ENCODE data around the gene HOMER3. TPM values are rescaled to one million over a fixed set of nuclear protein-coding genes. Genes with fewer than 3 reads are reported as not detected.
A peak's percentile ranks its signal among the peaks of the same experiment; 100 is the strongest.

The HOMER3 gene
- total RNA-seq, 3 donors from 2014 or later, result 34.2 to 62.6 (median 56.6) TPM

DNA sequence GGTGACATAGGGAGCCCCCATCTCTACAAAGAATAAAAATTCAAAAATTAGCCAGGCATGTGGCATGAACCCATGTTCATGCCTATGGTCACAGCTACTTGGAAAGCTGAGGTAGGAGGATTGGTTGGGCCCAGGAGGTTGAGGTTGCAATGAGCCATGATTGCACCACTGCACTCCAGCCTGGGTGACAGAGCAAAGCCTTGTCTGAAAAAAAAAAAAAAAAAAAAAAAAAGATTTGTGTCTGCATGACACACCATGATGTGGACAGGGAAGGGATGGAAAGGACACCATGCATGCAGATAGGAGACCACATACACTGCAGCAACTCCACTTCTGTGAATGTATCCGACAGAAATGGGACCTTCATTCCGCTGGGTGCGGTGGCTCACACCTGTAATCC is 34.0 kb upstream of the HOMER3 start:
- no peaks in the 10 kb centered on the region for H3K27me3 ChIP-seq
- no peak overlapping the region for H3K4me3 ChIP-seq
- no peaks in the 10 kb centered on the region for H3K4me1 ChIP-seq
- H3K9me3 ChIP-seq, result no peaks in the 10 kb centered on the region
- TF ChIP-seq POLR2AphosphoS5 (IDR thresholded peaks at IDR 0.05) (no peak), CTCF (IDR thresholded peaks at IDR 0.05) (no peak), POLR2A (IDR thresholded peaks at IDR 0.05) (no peak)
- no peak overlapping the region for H3K27ac ChIP-seq
- no peaks in the 10 kb centered on the region for H3K36me3 ChIP-seq
- intact Hi-C loops (cut with DNase I; ENCODE audit: low total_unique reads), result no loop called here
- no peak for DNase-seq (ENCODE audit: low spot score in 2 of 2)

- Histone ChIP-seq H3K4me1 (no peaks in the 10 kb centered on the region), H3K4me3 (no peak overlapping the region), H3K27ac (peak overlapping the region in 1 of 2 donors; percentile 46), H3K36me3 (no peaks in the 10 kb centered on the region), H3K9me3 (no peaks in the 10 kb centered on the region), H3K27me3 (no peaks in the 10 kb centered on the region)
- no peak for DNase-seq (ENCODE audit: low spot score in 2 of 2)
- intact Hi-C loops (cut with DNase I; ENCODE audit: low total_unique reads), result no loop called here
- TF ChIP-seq POLR2A (IDR thresholded peaks at IDR 0.05) (no peak), CTCF (IDR thresholded peaks at IDR 0.05) (no peak), POLR2AphosphoS5 (IDR thresholded peaks at IDR 0.05) (no peak)
Measured at GRCh38 chr19:18972851-18973250, 31.8 kb upstream of the HOMER3 start.

GRCh38 chr19:18972301-18972811 is 31.3 kb upstream of the HOMER3 start:
- Histone ChIP-seq H3K27me3 (no peaks in the 10 kb centered on the region), H3K36me3 (no peaks in the 10 kb centered on the region), H3K9me3 (no peaks in the 10 kb centered on the region), H3K4me1 (peaks cover 0 to 3% of the 10 kb centered on the region in 2 donors), H3K4me3 (no peak overlapping the region), H3K27ac (peak overlapping the region in 1 of 2 donors; percentile 46)
- intact Hi-C loops (cut with DNase I; ENCODE audit: low total_unique reads), result no loop called here
- no peak for TF ChIP-seq POLR2A (IDR thresholded peaks at IDR 0.05)
- TF ChIP-seq CTCF (IDR thresholded peaks at IDR 0.05), result no peak
- no peak for TF ChIP-seq POLR2AphosphoS5 (IDR thresholded peaks at IDR 0.05)
- DNase-seq (ENCODE audit: low spot score in 2 of 2), result no peak

GRCh38 chr19:18969931-18970659 is 29.1 kb upstream of the HOMER3 start:
- Histone ChIP-seq H3K27me3 (no peaks in the 10 kb centered on the region), H3K4me3 (no peak overlapping the region), H3K27ac (peak overlapping the region; percentile 87 to 88), H3K36me3 (no peaks in the 10 kb centered on the region), H3K9me3 (no peaks in the 10 kb centered on the region), H3K4me1 (peaks cover 0 to 7% of the 10 kb centered on the region in 2 donors)
- DNase-seq (ENCODE audit: low spot score in 2 of 2), result no peak
- TF ChIP-seq POLR2AphosphoS5 (IDR thresholded peaks at IDR 0.05), result no peak
- TF ChIP-seq POLR2A (IDR thresholded peaks at IDR 0.05), result no peak
- TF ChIP-seq CTCF (IDR thresholded peaks at IDR 0.05), result no peak
- intact Hi-C loops (cut with DNase I; ENCODE audit: low total_unique reads), result no loop called here

GRCh38 chr19:18967358-18968146 is 26.5 kb upstream of the HOMER3 start:
- Histone ChIP-seq H3K36me3 (no peaks in the 10 kb centered on the region), H3K4me1 (peaks cover 0 to 7% of the 10 kb centered on the region in 2 donors), H3K9me3 (no peaks in the 10 kb centered on the region), H3K4me3 (no peak overlapping the region), H3K27me3 (no peaks in the 10 kb centered on the region), H3K27ac (peak overlapping the region; percentile 88 to 90)
- peak; percentile 79 to 88 for DNase-seq (ENCODE audit: low spot score in 2 of 2)
- no peak for TF ChIP-seq CTCF (IDR thresholded peaks at IDR 0.05)
- TF ChIP-seq POLR2AphosphoS5 (IDR thresholded peaks at IDR 0.05), result peak; percentile 48 to 74 (median 66)
- TF ChIP-seq POLR2A (IDR thresholded peaks at IDR 0.05), result no peak
- intact Hi-C loops (cut with DNase I; ENCODE audit: low total_unique reads), result no loop called here

All from breast epithelium (tissue), 4 donors.